PC-9 (cell line): ENCODE data around the gene SOCS7. TPM values are rescaled to one million over a fixed set of nuclear protein-coding genes. Genes with fewer than 3 reads are reported as not detected.

ENCODE experiments used
- BruUV-seq: library from RNA; stranded (reverse); fragments of 400-500 nt; replicated peaks from 2 replicates; lab custom pipeline; 2021; lab: Mats Ljungman, UMichigan
- CTCF ChIA-PET: fragments of 300-600 bp; sonication (Branson Sonifier 250); formaldehyde crosslinking; loops from one replicate; lab custom pipeline; 2022; ENCODE audit warnings: antibody characterized with exemption; lab: Charles Lee
- POLR2A ChIA-PET: fragments of 300-600 bp; sonication (Branson Sonifier 250); formaldehyde crosslinking; loops from one replicate; lab custom pipeline; 2022; ENCODE audit warnings: antibody characterized with exemption; ENCODE audit not compliant: unreplicated experiment; lab: Charles Lee
- DNase-seq, 2 experiments: peaks; one replicate each; pipeline versions ENCODE4 v3.0.0 to v3.0.0-alpha.2; 2015 to 2022; ENCODE audit warnings: mixed read lengths in 1 of 2
- H2AFZ ChIP-seq: fragments of 200-600 bp; sonication (generic); 2 replicates; pipeline ENCODE4 v1.8.1; 2017; ENCODE audit warnings: antibody characterized with exemption
- H3F3A ChIP-seq: fragments of 200-600 bp; sonication (generic); 2 replicates; pipeline ENCODE4 v1.8.1; 2017; ENCODE audit warnings: antibody characterized with exemption, mild to moderate bottlenecking, low read depth; ENCODE audit not compliant: insufficient read depth
- H3K27ac ChIP-seq: fragments of 200-600 bp; sonication (generic); 2 replicates; pipeline ENCODE4 v1.6.1; 2016; ENCODE audit warnings: mixed run types
- H3K27me3 ChIP-seq: fragments of 200-600 bp; sonication (generic); 2 replicates; pipeline ENCODE4 v1.6.1; 2016; ENCODE audit warnings: low read depth, mixed run types; ENCODE audit not compliant: insufficient read depth
- H3K36me3 ChIP-seq: fragments of 200-600 bp; sonication (generic); 2 replicates; pipeline ENCODE4 v1.6.1; 2016; ENCODE audit warnings: low read depth, mixed run types
- H3K4me1 ChIP-seq: fragments of 200-600 bp; sonication (generic); replicated peaks from 2 replicates; pipeline ENCODE4 v1.6.1; 2016; ENCODE audit warnings: mixed run types; ENCODE audit not compliant: insufficient read depth
- H3K4me2 ChIP-seq: fragments of 200-600 bp; sonication (generic); 2 replicates; pipeline ENCODE4 v1.6.1; 2017; ENCODE audit warnings: mixed run types
- H3K4me3 ChIP-seq: fragments of 200-600 bp; sonication (generic); 2 replicates; pipeline ENCODE4 v1.6.1; 2016; ENCODE audit warnings: mixed run types
- H3K79me2 ChIP-seq: fragments of 200-600 bp; sonication (generic); 2 replicates; pipeline ENCODE4 v1.6.1; 2017; ENCODE audit warnings: low read depth, mixed run types
- H3K9me2 ChIP-seq: fragments of 200-600 bp; sonication (generic); 2 replicates; pipeline ENCODE4 v1.8.1; 2017; ENCODE audit warnings: mild to moderate bottlenecking; ENCODE audit not compliant: insufficient read depth
- H3K9me3 ChIP-seq: fragments of 200-600 bp; sonication (generic); 2 replicates; pipeline ENCODE4 v1.8.1; 2016; ENCODE audit warnings: low read depth; ENCODE audit not compliant: insufficient read depth
- H4K20me1 ChIP-seq: fragments of 200-600 bp; sonication (generic); 2 replicates; pipeline ENCODE4 v1.8.1; 2017; ENCODE audit not compliant: insufficient read depth
- EZH2 ChIP-seq: fragments of 200-600 bp; sonication (generic); IDR thresholded peaks from 2 replicates; pipeline ENCODE4 v1.8.0; 2017; ENCODE audit warnings: antibody characterized with exemption, low read depth
- intact Hi-C: fragments of 100-400 bp; cut with micrococcal nuclease; formaldehyde crosslinking; loops from one replicate; pipeline ENCODE4 v1.10.0; 2022; ENCODE audit not compliant: unreplicated experiment
- total RNA-seq: library from RNA; stranded (reverse); gene quantifications from 2 replicates; pipeline ENCODE4 v1.2.3, GENCODE V29; 2021
- TF ChIP-seq, protein P1 (sequence below): fragments of 200-600 bp; sonication (generic); conservative IDR thresholded peaks from 2 replicates; pipeline ENCODE4 v1.6.1; 2017; ENCODE audit warnings: mixed run types, antibody characterized with exemption, mild to moderate bottlenecking, moderate library complexity

SOCS7 gene
- total RNA-seq, 1 experiment from 2014 or later, result 19.6 TPM

DNA sequence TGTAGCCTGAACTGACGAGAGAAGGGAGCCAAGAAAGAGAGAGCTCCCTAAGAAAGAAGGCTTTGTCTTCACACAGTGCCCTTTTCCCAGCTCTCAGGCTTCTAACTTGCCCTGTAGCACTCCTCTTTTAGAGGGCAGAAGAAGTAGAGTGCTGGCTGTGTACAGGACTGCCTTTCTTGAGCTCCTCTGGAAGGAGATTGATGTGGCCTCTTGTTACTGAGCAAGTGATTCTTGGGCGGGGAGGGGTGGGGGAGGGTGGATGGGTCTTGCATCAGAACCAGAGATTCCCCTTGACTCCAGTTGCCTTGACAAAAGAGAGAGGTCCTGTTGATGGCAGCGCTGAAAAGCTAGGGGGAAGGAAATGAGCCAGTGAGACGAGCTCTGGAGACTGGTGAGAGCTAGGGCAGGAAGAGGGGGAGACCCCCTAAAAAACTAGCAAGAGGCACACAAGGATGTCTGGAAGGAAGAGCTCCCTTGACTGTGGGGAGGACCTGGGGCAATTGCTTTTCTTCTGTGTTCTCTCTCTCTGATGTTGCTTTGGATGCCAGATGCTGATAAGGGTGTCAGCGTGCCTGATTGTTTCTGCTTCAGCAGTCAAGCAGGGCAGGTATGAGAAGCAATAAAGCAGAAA lies 26.3 kb upstream of the SOCS7 start:
- H3K4me2 ChIP-seq, result no peak overlapping the region
- no peaks in the 10 kb centered on the region for H3K9me3 ChIP-seq
- no peaks in the 10 kb centered on the region for H3K27me3 ChIP-seq
- H3K79me2 ChIP-seq, result no peaks in the 10 kb centered on the region
- intact Hi-C loops, result no loop called here
- H4K20me1 ChIP-seq, result no peaks in the 10 kb centered on the region
- CTCF ChIA-PET, result no interaction called here
- no peak for DNase-seq
- H3K9me2 ChIP-seq, result no peaks in the 10 kb centered on the region
- H3K4me1 ChIP-seq, result peaks cover 11% of the 10 kb centered on the region
- BruUV-seq, result no TSS peak
- no peak overlapping the region for H3K27ac ChIP-seq
- H3K36me3 ChIP-seq, result peaks cover 4% of the 10 kb centered on the region
- no peak overlapping the region for H2AFZ ChIP-seq
- H3F3A ChIP-seq, result peaks cover 7% of the 10 kb centered on the region
- H3K4me3 ChIP-seq, result no peak overlapping the region
- POLR2A ChIA-PET, result no interaction called here
- TF ChIP-seq, protein P1, sequence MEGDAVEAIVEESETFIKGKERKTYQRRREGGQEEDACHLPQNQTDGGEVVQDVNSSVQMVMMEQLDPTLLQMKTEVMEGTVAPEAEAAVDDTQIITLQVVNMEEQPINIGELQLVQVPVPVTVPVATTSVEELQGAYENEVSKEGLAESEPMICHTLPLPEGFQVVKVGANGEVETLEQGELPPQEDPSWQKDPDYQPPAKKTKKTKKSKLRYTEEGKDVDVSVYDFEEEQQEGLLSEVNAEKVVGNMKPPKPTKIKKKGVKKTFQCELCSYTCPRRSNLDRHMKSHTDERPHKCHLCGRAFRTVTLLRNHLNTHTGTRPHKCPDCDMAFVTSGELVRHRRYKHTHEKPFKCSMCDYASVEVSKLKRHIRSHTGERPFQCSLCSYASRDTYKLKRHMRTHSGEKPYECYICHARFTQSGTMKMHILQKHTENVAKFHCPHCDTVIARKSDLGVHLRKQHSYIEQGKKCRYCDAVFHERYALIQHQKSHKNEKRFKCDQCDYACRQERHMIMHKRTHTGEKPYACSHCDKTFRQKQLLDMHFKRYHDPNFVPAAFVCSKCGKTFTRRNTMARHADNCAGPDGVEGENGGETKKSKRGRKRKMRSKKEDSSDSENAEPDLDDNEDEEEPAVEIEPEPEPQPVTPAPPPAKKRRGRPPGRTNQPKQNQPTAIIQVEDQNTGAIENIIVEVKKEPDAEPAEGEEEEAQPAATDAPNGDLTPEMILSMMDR, result no peak
- no peak for TF ChIP-seq EZH2

DNA sequence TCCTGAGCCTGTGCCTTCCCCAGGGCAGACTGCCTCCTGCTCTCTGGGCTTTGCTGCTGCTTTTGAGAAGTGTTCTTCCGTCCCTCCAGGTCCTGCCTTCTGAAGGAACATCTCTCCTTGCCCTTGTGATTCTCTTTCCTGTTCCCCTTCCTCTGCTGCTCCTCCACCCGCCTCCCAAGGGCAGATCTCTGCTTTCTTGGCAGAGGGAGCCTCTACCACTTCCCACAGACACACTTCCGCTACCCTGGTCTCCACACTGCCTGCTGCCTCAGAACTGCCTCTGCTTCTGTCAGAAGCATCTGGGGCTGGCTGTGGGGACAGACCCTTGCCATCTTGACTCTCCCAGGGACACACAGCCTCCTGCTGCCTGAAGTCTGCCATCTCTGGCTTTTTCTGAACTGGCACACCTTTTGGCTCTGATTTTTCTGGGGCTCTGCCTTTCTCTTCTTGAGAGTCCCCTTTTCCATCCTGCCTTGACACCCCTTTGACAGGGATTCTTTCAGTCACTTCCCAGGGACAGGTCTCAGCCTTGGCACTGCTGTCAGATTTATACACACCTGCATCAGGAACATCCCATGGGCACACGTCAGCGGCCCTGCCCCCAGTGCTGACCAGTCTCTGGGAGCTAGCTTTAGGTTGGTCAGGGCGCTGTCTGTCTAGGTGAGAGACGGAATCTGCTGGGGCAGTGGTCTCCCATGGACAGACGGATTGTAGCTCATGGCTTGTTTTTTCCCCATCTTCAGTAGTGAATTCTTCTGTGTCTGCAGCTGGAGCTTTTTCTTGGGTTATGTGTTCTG lies 24.4 kb upstream of the SOCS7 start:
- H2AFZ ChIP-seq, result no peak overlapping the region
- no peaks in the 10 kb centered on the region for H3K9me3 ChIP-seq
- ChIA-PET CTCF (interaction anchor here (0.6 to 0.7 kb wide), 2 partner anchors 25 to 1731 kb away, joined by 4 to 5 read pairs; no protein-coding TSS in a partner anchor), POLR2A (interaction anchor here (0.7 kb wide), 1 partner anchor 14 kb away, joined by 3 read pairs; no protein-coding TSS in a partner anchor)
- no peak overlapping the region for H3K4me2 ChIP-seq
- H3K4me3 ChIP-seq, result no peak overlapping the region
- H3K27me3 ChIP-seq, result no peaks in the 10 kb centered on the region
- DNase-seq, result no peak
- BruUV-seq, result no TSS peak
- intact Hi-C loops, result no loop called here
- no peaks in the 10 kb centered on the region for H3K79me2 ChIP-seq
- H4K20me1 ChIP-seq, result no peaks in the 10 kb centered on the region
- no peaks in the 10 kb centered on the region for H3F3A ChIP-seq
- H3K27ac ChIP-seq, result no peak overlapping the region
- TF ChIP-seq EZH2, result no peak
- TF ChIP-seq, protein P1, result no peak
- H3K36me3 ChIP-seq, result no peaks in the 10 kb centered on the region
- no peaks in the 10 kb centered on the region for H3K9me2 ChIP-seq
- no peaks in the 10 kb centered on the region for H3K4me1 ChIP-seq

DNA sequence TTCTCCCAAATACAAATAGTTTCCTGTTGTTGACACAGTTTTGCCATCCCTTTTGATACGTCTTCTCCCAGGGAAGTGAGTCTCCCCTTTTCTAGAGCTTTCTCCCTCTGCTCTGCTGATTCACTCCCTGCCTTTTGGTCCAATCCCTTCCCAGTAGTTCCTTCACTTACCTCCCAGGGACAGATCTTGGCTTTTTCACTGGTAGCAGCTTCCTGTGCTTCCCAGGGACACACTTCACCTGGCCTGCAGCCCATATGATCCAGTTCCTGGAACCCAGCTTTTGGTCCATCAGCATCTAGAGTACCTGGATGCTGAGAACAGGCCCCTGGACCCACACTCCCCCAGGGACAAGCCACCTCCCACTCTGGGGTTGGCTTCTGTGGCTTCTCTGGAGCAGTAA lies 23.7 kb upstream of the SOCS7 start:
- no TSS peak for BruUV-seq
- H3K9me2 ChIP-seq, result no peaks in the 10 kb centered on the region
- no peaks in the 10 kb centered on the region for H3K9me3 ChIP-seq
- H3K79me2 ChIP-seq, result no peaks in the 10 kb centered on the region
- no peak overlapping the region for H3K27ac ChIP-seq
- no peak for DNase-seq
- intact Hi-C loops, result no loop called here
- no peak overlapping the region for H3K4me3 ChIP-seq
- ChIA-PET POLR2A (interaction anchor here (0.7 kb wide), 1 partner anchor 13 kb away, joined by 3 read pairs; no protein-coding TSS in a partner anchor), CTCF (interaction anchor here (0.7 kb wide), 1 partner anchor 24 kb away, joined by 4 read pairs; no protein-coding TSS in a partner anchor)
- no peaks in the 10 kb centered on the region for H3K27me3 ChIP-seq
- no peaks in the 10 kb centered on the region for H3K36me3 ChIP-seq
- no peaks in the 10 kb centered on the region for H3F3A ChIP-seq
- no peaks in the 10 kb centered on the region for H3K4me1 ChIP-seq
- H3K4me2 ChIP-seq, result no peak overlapping the region
- TF ChIP-seq, protein P1, result no peak
- TF ChIP-seq EZH2, result no peak
- no peak overlapping the region for H2AFZ ChIP-seq
- H4K20me1 ChIP-seq, result no peaks in the 10 kb centered on the region
